Left ventricle myocardium inferior (tissue), 1 donor: ENCODE results near the gene NELFB. TPM values are rescaled to one million over a fixed set of nuclear protein-coding genes. Genes with fewer than 3 reads are reported as not detected.

Experiments used
- DNase-seq: peaks from one replicate; pipeline ENCODE4 v3.0.0-alpha.2; 2020
- H3K27ac ChIP-seq: fragments of 200-600 bp; replicated peaks from 2 replicates; pipeline ENCODE4 v1.8.0; 2021
- H3K27me3 ChIP-seq: fragments of 200-600 bp; 2 replicates; pipeline ENCODE4 v1.8.0; 2021; ENCODE audit warnings: low read depth
- H3K36me3 ChIP-seq: fragments of 200-600 bp; 2 replicates; pipeline ENCODE4 v1.8.0; 2021
- H3K4me1 ChIP-seq: fragments of 200-600 bp; 2 replicates; pipeline ENCODE4 v1.8.0; 2021
- H3K4me3 ChIP-seq: fragments of 200-600 bp; 2 replicates; pipeline ENCODE4 v1.8.0; 2021; ENCODE audit warnings: mild to moderate bottlenecking, moderate library complexity
- H3K9me3 ChIP-seq: fragments of 200-600 bp; replicated peaks from 2 replicates; pipeline ENCODE4 v1.8.0; 2021
- CTCF ChIP-seq: fragments of 200-600 bp; IDR thresholded peaks from 2 replicates; pipeline ENCODE4 v1.8.0; 2021; ENCODE audit warnings: antibody characterized with exemption, mild to moderate bottlenecking, borderline replicate concordance
- intact Hi-C: fragments of 100-400 bp; cut with micrococcal nuclease; formaldehyde crosslinking; loops from one replicate; pipeline ENCODE4 v1.11.0; 2022
- total RNA-seq: library from RNA; stranded (reverse); fragmentation: NEBNext Ultra II Directional; extraction: Animal tissue kit (Norgen Biotek cat#: 25700); gene quantifications from one replicate; pipeline ENCODE4 v1.2.1, GENCODE V29; 2021
- donor health status: DM: no; HTN: yes; CAD: no; lungs with severe emphysema.

The NELFB gene
- total RNA-seq, 1 donor from 2014 or later = 35.2 TPM

- Histone ChIP-seq H3K4me3 (no peak overlapping the region), H3K36me3 (no peaks in the 10 kb centered on the region), H3K9me3 (no peaks in the 10 kb centered on the region), H3K27ac (peak overlapping the region; percentile 8), H3K27me3 (peaks cover 36% of the 10 kb centered on the region), H3K4me1 (peaks cover 32% of the 10 kb centered on the region)
- intact Hi-C loops = no loop called here
- peak; percentile 12 for DNase-seq
- no peak for TF ChIP-seq CTCF
Measured at GRCh38 chr9:137311986-137312851, 57.1 kb downstream of the NELFB start.

GRCh38 chr9:137312852-137313325, 57.8 kb downstream of the NELFB start:
- Histone ChIP-seq H3K4me1 (peaks cover 34% of the 10 kb centered on the region), H3K27ac (peak overlapping the region; percentile 86), H3K9me3 (no peaks in the 10 kb centered on the region), H3K4me3 (no peak overlapping the region), H3K27me3 (peaks cover 37% of the 10 kb centered on the region), H3K36me3 (no peaks in the 10 kb centered on the region)
- peak; percentile 12 for DNase-seq
- intact Hi-C loops = no loop called here
- no peak for TF ChIP-seq CTCF

DNA sequence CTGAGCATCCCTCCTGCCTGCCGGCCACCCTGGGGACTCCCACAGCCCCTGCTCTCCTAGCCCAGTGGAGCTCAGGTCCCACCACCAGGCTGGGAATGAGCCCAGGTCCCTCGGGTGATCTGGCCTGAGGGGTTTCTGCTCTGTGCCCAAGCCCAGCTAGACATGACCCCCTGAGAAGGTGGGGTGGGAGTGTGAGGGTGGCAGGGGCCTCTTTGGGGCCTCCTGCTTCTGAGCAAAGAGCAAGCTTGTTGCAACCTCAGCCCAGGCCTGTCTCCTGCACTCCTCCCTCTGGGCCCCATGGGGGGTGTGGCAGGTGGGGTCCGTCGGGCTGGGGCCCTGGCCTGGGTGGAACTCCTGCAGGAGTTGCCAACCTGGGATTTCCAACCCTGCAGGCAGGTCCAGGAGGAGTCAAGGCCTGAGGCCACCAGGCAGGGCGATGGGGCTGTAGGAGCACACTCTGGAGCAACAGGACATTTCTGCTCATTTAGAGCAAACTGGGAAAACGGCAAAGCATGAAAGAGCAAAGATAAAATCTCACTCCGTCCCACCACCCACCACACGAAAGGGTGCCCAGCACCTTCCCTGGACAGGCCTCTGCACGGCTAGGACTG, 58.3 kb downstream of the NELFB start:
- H3K4me3 ChIP-seq = no peak overlapping the region
- no peaks in the 10 kb centered on the region for H3K36me3 ChIP-seq
- peaks cover 40% of the 10 kb centered on the region for H3K4me1 ChIP-seq
- peak; percentile 12 for DNase-seq
- intact Hi-C loops = no loop called here
- H3K27ac ChIP-seq = peak overlapping the region; percentile 86
- no peak for TF ChIP-seq CTCF
- H3K27me3 ChIP-seq = peaks cover 34% of the 10 kb centered on the region
- no peaks in the 10 kb centered on the region for H3K9me3 ChIP-seq

- peak; percentile 17 for DNase-seq
- Histone ChIP-seq H3K4me1 (peaks cover 46% of the 10 kb centered on the region), H3K36me3 (no peaks in the 10 kb centered on the region), H3K9me3 (no peaks in the 10 kb centered on the region), H3K4me3 (no peak overlapping the region), H3K27ac (peak overlapping the region; percentile 86), H3K27me3 (peaks cover 34% of the 10 kb centered on the region)
- no peak for TF ChIP-seq CTCF
- intact Hi-C loops = no loop called here
Measured at GRCh38 chr9:137313956-137314560, 58.9 kb downstream of the NELFB start.
